GM20000 (cell line): Measurements from ENCODE around the gene RPP25.

Experiments used
- DNase-seq: peaks from one replicate; pipeline ENCODE4 v3.0.0; 2012; ENCODE audit warnings: low spot score
- CTCF ChIP-seq: IDR thresholded peaks from 2 replicates; pipeline ENCODE4 v1.5.1; 2012; ENCODE audit warnings: mild to moderate bottlenecking, control low read depth; ENCODE audit errors: extremely low read depth, missing control alignments

The RPP25 gene

GRCh38 chr15:74963213-74963612, 6.6 kb upstream of the RPP25 start:
- DNase-seq = no peak
- TF ChIP-seq CTCF = no peak

- no peak for TF ChIP-seq CTCF
- DNase-seq = no peak
Measured at GRCh38 chr15:74962671-74963070, 6.1 kb upstream of the RPP25 start.

- TF ChIP-seq CTCF = no peak
Measured at GRCh38 chr15:74962219-74962618, 5.6 kb upstream of the RPP25 start.

GRCh38 chr15:74961616-74962015, 5.0 kb upstream of the RPP25 start:
- no peak for DNase-seq
- TF ChIP-seq CTCF = no peak

More at GRCh38 chr15:74962219-74962618, 5.6 kb upstream of the RPP25 start:
- no peak for DNase-seq

- TF ChIP-seq CTCF = no peak
- DNase-seq = no peak
Measured at GRCh38 chr15:74960995-74961588, 4.5 kb upstream of the RPP25 start.

GRCh38 chr15:74960286-74960685, 3.7 kb upstream of the RPP25 start:
- no peak for TF ChIP-seq CTCF
- DNase-seq = no peak

- no peak for TF ChIP-seq CTCF
- DNase-seq = no peak
Measured at GRCh38 chr15:74959586-74959939, 3.0 kb upstream of the RPP25 start.
